HCT116 (cell line): ENCODE results near the gene TUNAR. TPM values are rescaled to one million over a fixed set of nuclear protein-coding genes. Genes with fewer than 3 reads are reported as not detected.

ENCODE experiments used
- ATAC-seq: fragments of 200-7000 bp; cut with Tn5 transposase; 2 replicates; pipeline ENCODE4 v1.9.1; 2020; ENCODE audit warnings: mild to moderate bottlenecking, moderate library complexity
- BruUV-seq: library from RNA; stranded (reverse); fragments of 400-500 nt; replicated peaks from 2 replicates; lab custom pipeline; 2021; lab: Mats Ljungman, UMichigan
- CTCF ChIA-PET: fragments of 300-600 bp; sonication (Branson Sonifier 250); formaldehyde crosslinking; loops from one replicate; lab custom pipeline; 2021; ENCODE audit warnings: antibody characterized with exemption; lab: Charles Lee
- POLR2A ChIA-PET: fragments of 300-600, 350-600 bp; sonication (Branson Sonifier 250); formaldehyde crosslinking; loops from one replicate; lab custom pipeline; 2021; ENCODE audit warnings: antibody characterized with exemption; lab: Charles Lee
- RAD21 ChIA-PET, 2 experiments: fragments of 300-600 bp; sonication (Branson Sonifier 250); formaldehyde crosslinking; loops; one replicate each; lab custom pipeline; 2023; ENCODE audit warnings: low total read pairs in 2 of 2; ENCODE audit not compliant: uncharacterized antibody in 2 of 2, unreplicated experiment in 2 of 2, low non-redundant PET in 1 of 2; lab: Charles Lee
- DNase-seq: peaks from one replicate; pipeline ENCODE4 v3.0.0-alpha.2; 2010; ENCODE audit warnings: low read depth, low spot score
- H2AFZ ChIP-seq: fragments of 200-600 bp; shearing (Covaris generic), sonication (generic); 2 replicates; pipeline ENCODE4 v1.6.1; 2017; ENCODE audit warnings: low read depth, mixed run types, mixed read lengths, antibody characterized with exemption, low read length; ENCODE audit not compliant: poor library complexity, severe bottlenecking
- H3K27ac ChIP-seq: 2 replicates; pipeline ENCODE4 v1.5.1; 2012; ENCODE audit warnings: low read depth, low read length
- H3K27me3 ChIP-seq: fragments of 200-600 bp; sonication (generic); 2 replicates; pipeline ENCODE4 v1.6.1; 2016; ENCODE audit warnings: mixed run types, low read length, mixed read lengths; ENCODE audit not compliant: insufficient read depth
- H3K36me3 ChIP-seq, 2 experiments: fragments of 200-500 bp in 1 of 2; fragments of 200-600 bp in 1 of 2; sonication (Bioruptor generic) in 1 of 2; sonication (generic) in 1 of 2; 2 replicates each; pipeline versions ENCODE4 v1.5.1 to v1.6.1; 2014 to 2016; ENCODE audit warnings: low read length in 2 of 2, inconsistent platforms in 1 of 2, mixed read lengths in 1 of 2, mixed run types in 1 of 2; ENCODE audit not compliant: insufficient read depth in 2 of 2, control insufficient read depth in 1 of 2
- H3K4me1 ChIP-seq, 2 experiments: fragments of 200-600 bp in 1 of 2; sonication (generic) in 1 of 2; 2 replicates each; pipeline versions ENCODE4 v1.5.1 to v1.6.1; 2012 to 2017; ENCODE audit warnings: low read length in 2 of 2, inconsistent platforms in 1 of 2, mild to moderate bottlenecking in 1 of 2, mixed read lengths in 1 of 2, mixed run types in 1 of 2, moderate library complexity in 1 of 2; ENCODE audit not compliant: insufficient read depth in 2 of 2, control insufficient read depth in 1 of 2
- H3K4me2 ChIP-seq: fragments of 200-600 bp; sonication (generic); 2 replicates; pipeline ENCODE4 v1.6.1; 2017; ENCODE audit warnings: mixed run types, low read length, mixed read lengths
- H3K4me3 ChIP-seq, 2 experiments: fragments of 200-600 bp in 1 of 2; sonication (generic) in 1 of 2; replicated peaks in 1 of 2; 2 replicates each; pipeline ENCODE4 v1.5.1; 2011 to 2016; ENCODE audit warnings: low read length in 2 of 2, control low read depth in 1 of 2, low read depth in 1 of 2, mild to moderate bottlenecking in 1 of 2, mixed read lengths in 1 of 2, mixed run types in 1 of 2
- H3K79me2 ChIP-seq: fragments of 200-600 bp; sonication (generic); 2 replicates; pipeline ENCODE4 v1.6.1; 2017; ENCODE audit warnings: mild to moderate bottlenecking, mixed run types, low read length, moderate library complexity, mixed read lengths; ENCODE audit not compliant: insufficient read depth
- H3K9ac ChIP-seq: fragments of 200-600 bp; sonication (generic); 2 replicates; pipeline ENCODE4 v1.6.1; 2016; ENCODE audit warnings: low read length, mixed read lengths
- H3K9me2 ChIP-seq: fragments of 200-600 bp; sonication (generic), shearing (Covaris generic); 2 replicates; pipeline ENCODE4 v1.6.1; 2017; ENCODE audit warnings: mixed run types, mild to moderate bottlenecking, moderate library complexity; ENCODE audit not compliant: insufficient read depth
- H3K9me3 ChIP-seq, 2 experiments: fragments of 200-500 bp in 1 of 2; fragments of 200-600 bp in 1 of 2; sonication (Bioruptor generic) in 1 of 2; sonication (generic) in 1 of 2; 2 replicates each; pipeline ENCODE4 v1.6.1; 2014 to 2017; ENCODE audit warnings: low read length in 2 of 2, mixed read lengths in 2 of 2, inconsistent platforms in 1 of 2, low read depth in 1 of 2, mild to moderate bottlenecking in 1 of 2, mixed run types in 1 of 2, moderate library complexity in 1 of 2; ENCODE audit not compliant: control insufficient read depth in 1 of 2, insufficient read depth in 1 of 2
- H4K20me1 ChIP-seq: fragments of 200-600 bp; sonication (generic), shearing (Covaris generic); 2 replicates; pipeline ENCODE4 v1.6.1; 2017; ENCODE audit warnings: mixed run types, mild to moderate bottlenecking, moderate library complexity; ENCODE audit not compliant: insufficient read depth
- ATF3 ChIP-seq: IDR thresholded peaks from 2 replicates; pipeline ENCODE4 v1.6.1; 2012
- CBX3 ChIP-seq: IDR thresholded peaks from 2 replicates; pipeline ENCODE4 v1.6.1; 2012; ENCODE audit warnings: low read depth
- EZH2phosphoT487 ChIP-seq: fragments of 200-600 bp; IDR thresholded peaks from 2 replicates; pipeline ENCODE4 v1.6.1; 2018; ENCODE audit warnings: antibody characterized with exemption, borderline replicate concordance
- JUND ChIP-seq: IDR thresholded peaks from 2 replicates; pipeline ENCODE4 v1.6.1; 2012
- RAD21 ChIP-seq: IDR thresholded peaks from 2 replicates; pipeline ENCODE4 v1.6.1; 2012; ENCODE audit warnings: low read depth, mild to moderate bottlenecking
- SP1 ChIP-seq: IDR thresholded peaks from 2 replicates; pipeline ENCODE4 v1.6.1; 2012; ENCODE audit warnings: low read depth
- ZFX ChIP-seq: fragments of 450-650 bp; IDR thresholded peaks from 2 replicates; pipeline ENCODE4 v1.6.1; 2017
- intact Hi-C: fragments of 100-400 bp; cut with micrococcal nuclease; formaldehyde crosslinking; loops from 2 replicates; pipeline ENCODE4 v1.10.0; 2022
- total RNA-seq: library from RNA; stranded (reverse); gene quantifications from one replicate; pipeline ENCODE4 v1.2.1, GENCODE V29; 2021; ENCODE audit not compliant: unreplicated experiment
- TF ChIP-seq, protein P1 (sequence below): IDR thresholded peaks from 2 replicates; pipeline ENCODE4 v1.6.1; 2012; ENCODE audit warnings: low read depth
- TF ChIP-seq, protein P2 (sequence below), 3 experiments: fragments of 200-600 bp in 1 of 3; sonication (generic) in 1 of 3; IDR thresholded peaks in 2 of 3; conservative IDR thresholded peaks in 1 of 3; 2 replicates each; pipeline ENCODE4 v1.5.1; 2012 to 2017; ENCODE audit warnings: low read depth in 2 of 3, low read length in 2 of 3, antibody characterized with exemption in 1 of 3, borderline replicate concordance in 1 of 3, control low read depth in 1 of 3, mild to moderate bottlenecking in 1 of 3, mixed read lengths in 1 of 3, mixed run types in 1 of 3, moderate library complexity in 1 of 3; ENCODE audit not compliant: insufficient read depth in 1 of 3

Gene TUNAR
- total RNA-seq, 1 experiment from 2014 or later: not detected

GRCh38 chr14:95858893-95859292 lies 17.7 kb upstream of the TUNAR start:
- Histone ChIP-seq H3K4me1 (no peaks in the 10 kb centered on the region), H2AFZ (no peak overlapping the region), H3K9me2 (no peaks in the 10 kb centered on the region), H3K9me3 (no peaks in the 10 kb centered on the region), H3K9ac (no peak overlapping the region), H3K27me3 (peaks cover 27% of the 10 kb centered on the region), H3K4me2 (no peak overlapping the region), H3K79me2 (no peaks in the 10 kb centered on the region), H3K27ac (no peak overlapping the region), H3K36me3 (no peaks in the 10 kb centered on the region), H4K20me1 (no peaks in the 10 kb centered on the region), H3K4me3 (no peak overlapping the region)
- no peak for DNase-seq
- ChIA-PET CTCF (no interaction called here), RAD21 (no interaction called here), POLR2A (no interaction called here)
- intact Hi-C loops: no loop called here
- ATAC-seq: no peak
- no peak for TF ChIP-seq ATF3
- TF ChIP-seq ZFX: no peak
- no peak for TF ChIP-seq SP1
- no peak for TF ChIP-seq CBX3
- no peak for TF ChIP-seq RAD21
- TF ChIP-seq, protein P1, sequence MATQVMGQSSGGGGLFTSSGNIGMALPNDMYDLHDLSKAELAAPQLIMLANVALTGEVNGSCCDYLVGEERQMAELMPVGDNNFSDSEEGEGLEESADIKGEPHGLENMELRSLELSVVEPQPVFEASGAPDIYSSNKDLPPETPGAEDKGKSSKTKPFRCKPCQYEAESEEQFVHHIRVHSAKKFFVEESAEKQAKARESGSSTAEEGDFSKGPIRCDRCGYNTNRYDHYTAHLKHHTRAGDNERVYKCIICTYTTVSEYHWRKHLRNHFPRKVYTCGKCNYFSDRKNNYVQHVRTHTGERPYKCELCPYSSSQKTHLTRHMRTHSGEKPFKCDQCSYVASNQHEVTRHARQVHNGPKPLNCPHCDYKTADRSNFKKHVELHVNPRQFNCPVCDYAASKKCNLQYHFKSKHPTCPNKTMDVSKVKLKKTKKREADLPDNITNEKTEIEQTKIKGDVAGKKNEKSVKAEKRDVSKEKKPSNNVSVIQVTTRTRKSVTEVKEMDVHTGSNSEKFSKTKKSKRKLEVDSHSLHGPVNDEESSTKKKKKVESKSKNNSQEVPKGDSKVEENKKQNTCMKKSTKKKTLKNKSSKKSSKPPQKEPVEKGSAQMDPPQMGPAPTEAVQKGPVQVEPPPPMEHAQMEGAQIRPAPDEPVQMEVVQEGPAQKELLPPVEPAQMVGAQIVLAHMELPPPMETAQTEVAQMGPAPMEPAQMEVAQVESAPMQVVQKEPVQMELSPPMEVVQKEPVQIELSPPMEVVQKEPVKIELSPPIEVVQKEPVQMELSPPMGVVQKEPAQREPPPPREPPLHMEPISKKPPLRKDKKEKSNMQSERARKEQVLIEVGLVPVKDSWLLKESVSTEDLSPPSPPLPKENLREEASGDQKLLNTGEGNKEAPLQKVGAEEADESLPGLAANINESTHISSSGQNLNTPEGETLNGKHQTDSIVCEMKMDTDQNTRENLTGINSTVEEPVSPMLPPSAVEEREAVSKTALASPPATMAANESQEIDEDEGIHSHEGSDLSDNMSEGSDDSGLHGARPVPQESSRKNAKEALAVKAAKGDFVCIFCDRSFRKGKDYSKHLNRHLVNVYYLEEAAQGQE: no peak
- no peak for TF ChIP-seq EZH2phosphoT487
- BruUV-seq: no TSS peak

DNA sequence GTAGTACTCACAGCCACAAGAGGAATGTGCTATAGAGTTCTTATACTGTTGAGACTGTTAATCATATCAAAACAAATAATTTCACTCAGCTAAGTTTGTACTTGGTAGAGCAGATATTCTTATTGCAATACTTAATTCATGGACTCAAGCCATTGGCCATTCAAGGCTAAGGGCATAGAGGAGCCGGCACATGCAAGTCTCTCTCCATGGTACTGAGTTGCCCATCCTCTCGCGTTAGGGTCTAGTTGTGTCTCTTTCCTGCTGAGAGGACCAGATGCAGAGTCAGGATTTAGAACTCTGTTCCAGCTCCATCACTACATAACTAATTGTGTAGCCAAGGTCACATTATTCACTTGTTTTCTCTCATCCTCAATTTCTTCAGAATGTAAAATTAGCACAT lies 14.4 kb upstream of the TUNAR start:
- TF ChIP-seq, protein P1: peak; percentile 54
- TF ChIP-seq JUND (no peak), ATF3 (no peak)
- TF ChIP-seq, protein P2, sequence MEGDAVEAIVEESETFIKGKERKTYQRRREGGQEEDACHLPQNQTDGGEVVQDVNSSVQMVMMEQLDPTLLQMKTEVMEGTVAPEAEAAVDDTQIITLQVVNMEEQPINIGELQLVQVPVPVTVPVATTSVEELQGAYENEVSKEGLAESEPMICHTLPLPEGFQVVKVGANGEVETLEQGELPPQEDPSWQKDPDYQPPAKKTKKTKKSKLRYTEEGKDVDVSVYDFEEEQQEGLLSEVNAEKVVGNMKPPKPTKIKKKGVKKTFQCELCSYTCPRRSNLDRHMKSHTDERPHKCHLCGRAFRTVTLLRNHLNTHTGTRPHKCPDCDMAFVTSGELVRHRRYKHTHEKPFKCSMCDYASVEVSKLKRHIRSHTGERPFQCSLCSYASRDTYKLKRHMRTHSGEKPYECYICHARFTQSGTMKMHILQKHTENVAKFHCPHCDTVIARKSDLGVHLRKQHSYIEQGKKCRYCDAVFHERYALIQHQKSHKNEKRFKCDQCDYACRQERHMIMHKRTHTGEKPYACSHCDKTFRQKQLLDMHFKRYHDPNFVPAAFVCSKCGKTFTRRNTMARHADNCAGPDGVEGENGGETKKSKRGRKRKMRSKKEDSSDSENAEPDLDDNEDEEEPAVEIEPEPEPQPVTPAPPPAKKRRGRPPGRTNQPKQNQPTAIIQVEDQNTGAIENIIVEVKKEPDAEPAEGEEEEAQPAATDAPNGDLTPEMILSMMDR (IDR thresholded peaks at IDR 0.05 in 2 of 3, conservative IDR thresholded peaks at IDR 0.05 in 1 of 3; ENCODE audit: borderline replicate concordance in 1 of 3, insufficient read depth in 1 of 3, low read depth in 2 of 3, low read length in 2 of 3): no peak
- TF ChIP-seq, all 23 proteins: peak for 1
- Histone ChIP-seq H3K27me3 (peaks cover 19% of the 10 kb centered on the region), H3K79me2 (no peaks in the 10 kb centered on the region), H3K9ac (no peak overlapping the region), H4K20me1 (no peaks in the 10 kb centered on the region), H2AFZ (no peak overlapping the region), H3K9me2 (no peaks in the 10 kb centered on the region), H3K4me3 (no peak overlapping the region), H3K27ac (no peak overlapping the region), H3K4me1 (no peaks in the 10 kb centered on the region), H3K36me3 (no peaks in the 10 kb centered on the region), H3K4me2 (no peak overlapping the region), H3K9me3 (no peaks in the 10 kb centered on the region)
- POLR2A ChIA-PET: no interaction called here
- RAD21 ChIA-PET: no interaction called here
- ATAC-seq (no peak), DNase-seq (no peak)
- CTCF ChIA-PET: no interaction called here
- BruUV-seq: no TSS peak
- intact Hi-C loops: no loop called here
